ENCODE results near the gene NPEPPS. TPM values are rescaled to one million over a fixed set of nuclear protein-coding genes. Genes with fewer than 3 reads are reported as not detected.
"Not testable (repeated sequence)": the region's sequence is repeated elsewhere in the genome, so short reads cannot be mapped to it uniquely, and the experiment has no call there.

Gene NPEPPS
- total RNA-seq: 46.6 TPM

DNA sequence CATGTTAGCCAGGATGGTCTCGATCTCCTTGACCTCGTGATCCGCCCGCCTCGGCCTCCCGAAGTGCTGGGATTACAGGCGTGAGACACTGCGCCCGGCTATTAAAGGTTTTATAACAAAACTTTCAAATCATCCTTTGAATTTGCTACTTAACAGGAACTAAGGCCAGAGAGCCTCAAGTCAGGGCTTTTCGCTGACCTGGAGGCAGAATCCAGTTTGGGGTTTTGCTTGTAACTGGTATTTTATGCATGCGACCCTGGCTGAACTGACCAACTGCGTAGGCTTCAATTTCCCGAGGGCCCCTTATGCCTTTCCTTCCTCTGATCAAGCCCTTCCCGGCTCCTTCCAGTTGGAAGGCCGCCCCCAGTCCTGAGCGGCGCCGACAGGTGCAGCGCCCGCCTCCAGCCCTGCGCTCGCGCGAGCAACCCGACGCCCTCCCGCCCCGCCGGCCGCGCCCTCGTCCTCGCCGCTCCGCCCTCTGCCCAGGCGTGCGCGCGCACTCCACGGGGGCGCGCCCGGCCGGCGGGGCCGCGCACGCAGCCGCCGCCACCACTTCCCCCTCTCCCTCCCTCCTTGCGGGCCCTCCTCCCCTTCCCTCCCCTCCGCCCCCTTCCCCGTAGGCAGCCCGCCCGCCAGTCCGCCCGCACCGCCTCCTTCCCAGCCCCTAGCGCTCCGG, at the start of gene NPEPPS:
Gene NPEPPS, plus strand, starts transcription at position 552 of the 676 bp plus-strand sequence. CDS start 193 bp downstream, outside the sequence.
- DNase-seq (ENCODE audit: low spot score) (peak; percentile 91), ATAC-seq (peak; percentile 89)

GRCh38 chr17:47491841-47492212, 39.1 kb upstream of the NPEPPS start:
- not testable (repeated sequence) for ATAC-seq; DNase-seq (ENCODE audit: low spot score)

DNA sequence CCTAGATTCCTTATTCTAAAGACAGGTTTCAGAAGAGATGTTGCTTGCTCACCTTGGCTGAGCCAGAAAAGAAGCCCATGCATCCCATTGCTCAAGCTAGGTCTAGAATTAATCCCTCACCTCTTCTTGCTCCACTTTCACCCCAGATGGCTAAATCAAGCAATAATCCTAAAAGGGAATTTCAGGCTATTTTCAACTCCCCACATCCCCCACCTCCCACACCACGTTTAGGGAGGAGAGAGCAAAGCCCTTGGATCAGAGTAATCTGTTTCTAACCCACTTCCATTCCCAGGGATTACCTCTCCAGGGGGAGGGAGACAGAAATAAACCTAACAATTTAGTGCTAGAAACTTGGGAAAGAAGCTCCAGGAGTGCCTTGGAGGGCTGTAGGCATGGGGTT, 31.8 kb upstream of the NPEPPS start:
- not testable (repeated sequence) for ATAC-seq

DNA sequence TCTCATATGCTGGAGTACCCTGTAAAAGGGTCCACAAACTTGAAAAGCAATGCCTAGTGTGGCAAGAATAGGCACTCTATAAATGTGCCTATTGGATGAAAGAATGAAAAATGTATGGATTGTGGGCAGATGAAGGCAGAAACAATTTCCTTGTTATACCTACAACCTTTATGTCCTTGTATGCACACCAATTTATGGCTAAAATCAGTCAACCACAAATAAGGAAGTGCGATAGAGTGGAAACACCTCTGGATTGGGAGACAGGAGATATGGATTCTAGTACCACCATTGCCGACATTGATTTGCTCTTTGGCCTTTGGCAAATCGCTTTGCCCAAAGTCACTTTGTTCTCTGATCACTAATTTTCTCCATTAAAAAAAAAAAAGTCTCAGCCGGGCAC, 31.4 kb upstream of the NPEPPS start:
- not testable (repeated sequence) for DNase-seq (ENCODE audit: low spot score); ATAC-seq

More for the DNA sequence above, 31.8 kb upstream of the NPEPPS start:
- DNase-seq (ENCODE audit: low spot score): not testable (repeated sequence)

- ATAC-seq: peak; percentile 97
- not testable (repeated sequence) for DNase-seq (ENCODE audit: low spot score)
Measured at GRCh38 chr17:47500620-47501019, 30.3 kb upstream of the NPEPPS start.

DNA sequence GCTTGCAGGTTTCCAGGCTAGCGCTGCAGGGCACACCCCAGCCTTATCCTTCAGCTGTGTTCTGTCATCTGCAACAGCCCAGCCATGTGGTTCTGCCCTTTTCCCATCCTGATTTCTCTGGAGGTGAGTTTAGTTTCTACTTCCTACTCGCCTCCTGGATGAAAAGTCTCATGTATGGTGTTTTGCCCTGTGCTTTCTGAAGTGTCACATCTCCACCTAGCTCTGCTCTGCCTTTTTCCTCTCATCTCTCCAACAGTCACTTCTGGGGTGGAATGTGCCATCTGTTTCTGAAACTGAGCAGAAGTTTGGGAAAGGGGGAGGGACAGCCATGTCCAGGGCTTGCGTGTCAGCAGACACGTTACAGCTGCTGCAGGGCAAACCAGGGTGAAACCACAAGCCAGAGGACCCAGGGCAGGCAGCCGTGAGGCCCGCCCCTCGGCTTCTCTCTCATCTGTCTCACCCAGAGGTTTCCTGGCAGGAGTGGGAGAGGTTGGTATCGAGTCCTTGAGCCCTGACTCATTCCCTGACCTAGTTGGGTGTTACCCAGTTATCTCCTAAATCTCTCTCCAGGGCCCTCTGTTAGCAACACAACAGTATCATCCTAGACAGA, 28.7 kb upstream of the NPEPPS start:
- peak; percentile 50 for ATAC-seq
- DNase-seq (ENCODE audit: low spot score): not testable (repeated sequence)

DNA sequence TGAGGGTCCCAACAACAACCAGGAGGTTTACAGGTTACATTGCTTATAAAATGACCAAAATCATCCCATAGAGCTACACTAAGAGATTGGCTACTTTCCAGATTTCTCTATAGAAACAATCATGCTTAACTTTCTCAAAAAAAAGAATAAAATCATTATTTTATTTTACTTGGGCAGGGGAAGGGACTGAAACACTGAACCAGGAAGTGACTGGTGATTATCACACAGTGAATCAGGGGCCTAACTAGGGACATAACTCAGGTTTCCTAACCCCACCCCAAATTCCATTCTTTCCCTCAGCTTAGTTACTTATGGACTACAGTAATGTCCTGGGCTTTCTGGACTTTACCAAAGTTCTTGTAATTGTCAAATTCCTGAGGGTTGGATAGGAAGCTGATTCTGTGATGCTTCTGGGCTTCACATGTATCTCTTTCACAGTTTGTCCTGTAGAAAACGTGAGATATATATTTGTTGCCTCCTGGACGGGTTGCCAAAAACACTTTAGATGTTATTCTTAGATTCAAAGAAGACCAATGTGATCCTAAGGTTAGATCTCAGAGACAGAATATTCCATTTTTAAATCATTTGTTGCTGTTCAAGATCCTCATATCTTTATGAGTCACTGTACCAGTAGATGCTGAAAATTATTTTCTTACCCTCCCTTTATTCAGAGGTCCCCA, 28.0 kb upstream of the NPEPPS start:
- ATAC-seq; DNase-seq (ENCODE audit: low spot score): not testable (repeated sequence)

DNA sequence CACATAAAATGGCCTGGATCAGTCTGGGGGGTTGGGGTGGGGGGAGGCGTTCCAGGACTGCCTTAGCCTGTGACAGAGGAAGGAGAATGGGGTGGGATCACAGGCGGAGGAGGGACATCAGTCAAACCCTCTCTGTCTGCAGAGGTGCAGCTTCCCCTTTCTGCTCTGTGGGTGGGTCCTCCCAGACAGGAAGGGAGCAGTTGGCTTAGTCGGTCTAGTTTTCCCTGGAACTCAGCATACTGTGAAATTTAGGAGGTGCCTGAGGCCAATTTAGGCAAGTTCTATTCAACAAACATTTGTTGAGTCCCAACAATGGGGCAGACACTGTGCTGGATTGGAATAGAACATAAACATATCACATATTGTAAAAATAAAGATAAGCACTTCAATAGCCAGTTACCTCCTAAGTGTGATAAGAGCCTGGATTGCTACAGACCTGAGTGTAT, 19.2 kb upstream of the NPEPPS start:
- DNase-seq (ENCODE audit: low spot score): not testable (repeated sequence)
- ATAC-seq: peak; percentile 42

DNA sequence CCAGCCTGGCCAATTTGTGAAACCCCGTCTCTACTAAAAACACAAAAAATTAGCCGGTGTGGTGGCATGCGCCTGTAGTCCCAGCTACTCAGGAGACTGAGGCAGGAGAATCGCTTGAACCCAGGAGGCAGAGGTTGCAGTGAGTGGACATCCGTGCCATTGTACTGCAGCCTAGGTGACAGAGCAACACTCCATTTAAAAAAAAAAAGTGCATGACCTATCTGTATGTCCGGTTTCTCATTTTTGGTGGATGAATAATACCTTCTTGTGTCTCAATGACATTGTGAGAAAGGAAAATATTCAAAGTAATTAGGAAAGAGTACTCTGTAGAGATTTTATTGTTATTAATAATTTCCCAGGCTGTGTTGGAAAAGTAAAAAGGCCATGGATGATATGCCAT, 17.6 kb upstream of the NPEPPS start:
- not testable (repeated sequence) for ATAC-seq; DNase-seq (ENCODE audit: low spot score)

DNA sequence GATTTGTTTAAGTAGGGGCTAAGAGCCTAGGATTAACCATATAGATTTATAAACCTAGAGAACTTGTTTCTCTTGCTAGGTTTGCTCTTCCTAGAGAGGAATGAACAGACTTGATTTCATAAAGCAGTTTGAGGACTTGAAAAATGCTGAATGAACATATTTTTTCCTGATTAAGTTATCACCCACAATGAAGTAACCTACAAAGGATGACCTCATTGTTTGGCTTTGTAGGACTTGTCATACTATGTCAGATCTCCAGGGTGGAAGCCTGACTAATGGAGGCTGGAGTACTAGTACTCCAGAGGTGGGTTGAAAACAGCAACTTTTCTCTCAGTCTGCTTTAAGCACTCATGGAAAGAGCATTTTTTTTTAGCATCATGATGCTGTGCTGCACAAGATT, 12.0 kb upstream of the NPEPPS start:
- not testable (repeated sequence) for DNase-seq (ENCODE audit: low spot score); ATAC-seq

GRCh38 chr17:47519365-47519764, 11.5 kb upstream of the NPEPPS start:
- not testable (repeated sequence) for DNase-seq (ENCODE audit: low spot score); ATAC-seq

DNA sequence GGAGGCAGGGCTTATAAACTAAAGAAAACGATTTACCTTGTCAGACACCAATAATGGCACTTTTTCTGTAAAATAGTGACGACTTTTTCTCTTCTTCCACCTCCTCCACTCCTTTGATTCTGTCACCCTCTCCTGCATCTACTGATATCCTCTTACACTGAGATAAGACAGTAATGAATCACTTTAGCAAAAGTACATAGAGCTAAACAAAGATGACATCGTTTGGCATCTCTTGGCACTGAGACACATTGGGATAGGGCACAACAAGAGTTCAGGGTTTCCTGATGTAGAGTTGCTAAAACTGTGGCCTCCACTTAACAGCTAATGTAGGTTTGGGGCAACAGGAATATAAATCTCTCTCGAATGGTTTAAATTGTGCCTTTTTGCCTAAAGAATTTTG, 10.6 kb upstream of the NPEPPS start:
- not testable (repeated sequence) for ATAC-seq; DNase-seq (ENCODE audit: low spot score)

- ATAC-seq; DNase-seq (ENCODE audit: low spot score): not testable (repeated sequence)
Measured at GRCh38 chr17:47521434-47521833, 9.5 kb upstream of the NPEPPS start.

DNA sequence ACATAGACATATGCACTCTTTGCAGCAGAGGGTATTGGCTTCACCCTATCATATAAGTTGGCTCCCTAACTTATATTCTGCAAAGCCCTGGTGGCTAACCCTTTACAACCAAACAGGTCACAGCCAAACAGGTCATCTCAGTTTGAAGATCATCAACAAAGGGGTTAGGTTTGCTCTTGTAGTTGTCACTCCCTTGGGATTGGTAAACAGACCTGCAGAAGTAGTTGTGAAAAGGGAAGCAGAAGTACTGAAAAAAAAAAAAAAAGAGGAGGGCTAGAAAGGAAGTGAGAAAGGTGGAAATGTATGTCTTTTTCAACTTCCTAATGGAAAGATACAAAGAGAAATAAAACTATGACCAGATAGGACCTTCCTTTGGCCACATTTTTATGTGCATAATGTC, 8.6 kb upstream of the NPEPPS start:
- not testable (repeated sequence) for ATAC-seq

DNA sequence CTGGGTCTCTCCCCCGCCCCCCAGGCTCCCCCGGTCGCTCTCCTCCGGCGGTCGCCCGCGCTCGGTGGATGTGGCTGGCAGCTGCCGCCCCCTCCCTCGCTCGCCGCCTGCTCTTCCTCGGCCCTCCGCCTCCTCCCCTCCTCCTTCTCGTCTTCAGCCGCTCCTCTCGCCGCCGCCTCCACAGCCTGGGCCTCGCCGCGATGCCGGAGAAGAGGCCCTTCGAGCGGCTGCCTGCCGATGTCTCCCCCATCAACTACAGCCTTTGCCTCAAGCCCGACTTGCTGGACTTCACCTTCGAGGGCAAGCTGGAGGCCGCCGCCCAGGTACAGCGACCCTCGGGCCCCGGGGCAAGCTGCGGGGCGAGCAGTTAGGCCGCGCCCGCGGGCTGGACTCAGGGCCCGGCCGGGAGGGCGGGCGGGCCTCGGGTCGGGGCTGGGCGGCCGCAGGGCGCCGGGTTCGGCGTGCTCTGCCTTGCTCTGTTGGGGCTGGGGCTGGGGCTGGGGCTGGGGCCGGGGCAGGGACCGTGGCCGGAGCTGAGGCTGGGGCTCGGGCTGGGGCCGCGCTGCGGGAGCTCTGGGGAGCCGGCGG, 419 bp downstream of the NPEPPS start:
- DNase-seq (ENCODE audit: low spot score) (peak; percentile 48), ATAC-seq (peak; percentile 56)

More for the DNA sequence above, 8.6 kb upstream of the NPEPPS start:
- DNase-seq (ENCODE audit: low spot score): not testable (repeated sequence)

DNA sequence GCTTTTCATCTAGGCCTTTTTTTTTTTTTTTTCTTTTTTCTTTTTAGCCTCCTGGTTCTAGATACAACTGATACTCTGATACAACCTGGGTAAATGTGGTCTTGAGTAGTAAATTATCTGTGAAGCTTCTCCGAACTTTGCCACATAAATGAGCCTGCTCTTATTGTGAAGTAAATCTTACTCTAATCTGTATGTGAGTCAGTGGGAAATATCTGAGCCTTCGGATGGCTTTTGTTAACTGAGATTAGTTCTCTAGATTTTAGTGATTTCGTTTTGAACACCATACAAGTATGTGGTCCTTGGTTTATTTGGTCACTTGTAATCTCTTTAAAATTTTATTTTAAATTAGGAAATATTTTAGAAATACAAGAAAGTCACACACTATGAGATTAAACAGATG, 8.2 kb downstream of the NPEPPS start:
- ATAC-seq: not testable (repeated sequence)

GRCh38 chr17:47541676-47542075, 10.8 kb downstream of the NPEPPS start:
- ATAC-seq; DNase-seq (ENCODE audit: low spot score): not testable (repeated sequence)

More for the DNA sequence above, 8.2 kb downstream of the NPEPPS start:
- not testable (repeated sequence) for DNase-seq (ENCODE audit: low spot score)

GRCh38 chr17:47544327-47544726, 13.4 kb downstream of the NPEPPS start:
- not testable (repeated sequence) for ATAC-seq; DNase-seq (ENCODE audit: low spot score)

- not testable (repeated sequence) for ATAC-seq; DNase-seq (ENCODE audit: low spot score)
Measured at GRCh38 chr17:47554733-47555132, 23.8 kb downstream of the NPEPPS start.

DNA sequence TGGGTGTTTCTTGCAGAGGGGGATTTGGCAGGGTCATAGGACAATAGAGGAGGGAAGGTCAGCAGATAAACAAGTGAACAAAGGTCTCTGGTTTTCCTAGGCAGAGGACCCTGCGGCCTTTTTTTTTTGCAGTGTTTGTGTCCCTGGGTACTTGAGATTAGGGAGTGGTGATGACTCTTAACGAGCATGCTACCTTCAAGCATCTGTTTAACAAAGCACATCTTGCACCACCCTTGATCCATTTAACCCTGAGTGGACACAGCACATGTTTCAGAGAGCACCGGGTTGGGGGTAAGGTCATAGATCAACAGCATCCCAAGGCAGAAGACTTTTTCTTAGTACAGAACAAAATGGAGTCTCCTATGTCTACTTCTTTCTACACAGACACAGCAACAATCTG, 25.2 kb downstream of the NPEPPS start:
- DNase-seq (ENCODE audit: low spot score); ATAC-seq: not testable (repeated sequence)

- DNase-seq (ENCODE audit: low spot score): not testable (repeated sequence)
- ATAC-seq: peak; percentile 53
Measured at GRCh38 chr17:47560517-47561043, 29.7 kb downstream of the NPEPPS start.
